HG03469 (cell line): ENCODE results near the gene BAG5.
"Not testable (repeated sequence)": the region's sequence is repeated elsewhere in the genome, so short reads cannot be mapped to it uniquely, and the experiment has no call there.

ENCODE experiments used
- ATAC-seq: cut with Tn5 transposase; IDR thresholded peaks from one replicate; pipeline ENCODE4 v1.9.1; 2021; ENCODE audit warnings: mild to moderate bottlenecking, moderate library complexity, moderate number of reproducible peaks; ENCODE audit not compliant: unreplicated experiment

Gene BAG5

DNA sequence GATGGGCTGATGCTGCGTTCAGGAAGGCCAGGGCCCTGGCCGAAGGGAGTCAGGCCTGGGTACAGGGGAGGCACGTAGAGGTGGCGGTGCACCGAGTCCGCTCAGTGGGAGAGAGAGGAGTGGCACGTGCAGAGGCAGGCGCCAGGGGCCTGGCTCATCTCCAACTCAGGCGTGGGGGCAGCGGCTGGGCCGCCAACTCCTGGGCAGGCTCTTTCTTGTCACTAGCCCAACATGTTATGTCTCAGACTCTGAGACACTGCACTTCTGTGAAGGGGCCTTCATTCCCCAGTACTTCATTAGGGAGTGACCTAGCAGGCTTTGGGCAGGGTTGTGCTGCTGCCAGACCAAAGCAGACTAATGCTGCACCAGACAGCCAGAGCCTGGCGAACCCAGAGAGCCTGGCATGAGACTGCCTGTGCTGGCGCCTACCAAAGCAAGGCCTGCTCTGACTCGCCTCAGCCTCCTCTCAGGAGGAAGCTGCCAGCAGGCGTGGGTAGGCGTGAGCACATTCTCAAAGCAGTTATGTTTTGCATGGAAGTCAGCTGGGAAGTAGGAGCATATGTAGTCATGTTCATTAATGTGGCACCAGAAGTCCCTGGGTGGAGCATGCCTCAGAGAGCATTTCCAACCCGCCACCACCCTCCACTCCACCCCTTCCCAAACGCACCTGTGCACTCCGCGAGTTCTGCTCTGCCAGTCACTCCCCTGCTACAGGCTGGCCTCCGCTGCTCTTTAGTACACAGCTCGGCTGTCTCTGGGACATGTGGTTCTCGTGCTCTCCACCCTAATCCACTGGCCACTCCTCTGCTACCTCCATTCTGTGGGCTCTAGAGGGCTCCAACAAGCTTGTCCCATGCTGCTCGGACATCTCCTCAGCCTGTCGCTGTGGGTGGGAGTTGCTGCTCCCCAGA, 49.5 kb downstream of the BAG5 start:
- ATAC-seq, result no peak

DNA sequence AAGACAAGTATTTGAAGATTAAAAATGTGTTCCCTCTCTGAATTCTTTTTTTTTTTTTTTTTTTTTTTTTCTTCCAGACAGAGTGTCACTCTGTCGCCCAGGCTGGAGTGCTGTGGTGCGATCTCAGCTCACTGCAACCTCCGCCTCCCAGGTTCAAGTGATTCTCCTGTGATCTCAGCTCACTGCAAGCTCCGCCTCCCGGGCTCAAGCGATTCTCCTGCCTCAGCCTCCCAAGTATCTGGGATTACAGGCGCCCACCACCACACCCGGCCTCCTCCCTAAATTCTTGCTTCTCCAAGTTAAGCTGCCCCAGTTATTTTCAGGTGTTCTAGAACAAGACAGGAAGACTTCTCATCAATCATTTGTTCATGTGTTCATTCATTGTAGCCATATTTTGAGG, 50.3 kb downstream of the BAG5 start:
- ATAC-seq, result not testable (repeated sequence)

DNA sequence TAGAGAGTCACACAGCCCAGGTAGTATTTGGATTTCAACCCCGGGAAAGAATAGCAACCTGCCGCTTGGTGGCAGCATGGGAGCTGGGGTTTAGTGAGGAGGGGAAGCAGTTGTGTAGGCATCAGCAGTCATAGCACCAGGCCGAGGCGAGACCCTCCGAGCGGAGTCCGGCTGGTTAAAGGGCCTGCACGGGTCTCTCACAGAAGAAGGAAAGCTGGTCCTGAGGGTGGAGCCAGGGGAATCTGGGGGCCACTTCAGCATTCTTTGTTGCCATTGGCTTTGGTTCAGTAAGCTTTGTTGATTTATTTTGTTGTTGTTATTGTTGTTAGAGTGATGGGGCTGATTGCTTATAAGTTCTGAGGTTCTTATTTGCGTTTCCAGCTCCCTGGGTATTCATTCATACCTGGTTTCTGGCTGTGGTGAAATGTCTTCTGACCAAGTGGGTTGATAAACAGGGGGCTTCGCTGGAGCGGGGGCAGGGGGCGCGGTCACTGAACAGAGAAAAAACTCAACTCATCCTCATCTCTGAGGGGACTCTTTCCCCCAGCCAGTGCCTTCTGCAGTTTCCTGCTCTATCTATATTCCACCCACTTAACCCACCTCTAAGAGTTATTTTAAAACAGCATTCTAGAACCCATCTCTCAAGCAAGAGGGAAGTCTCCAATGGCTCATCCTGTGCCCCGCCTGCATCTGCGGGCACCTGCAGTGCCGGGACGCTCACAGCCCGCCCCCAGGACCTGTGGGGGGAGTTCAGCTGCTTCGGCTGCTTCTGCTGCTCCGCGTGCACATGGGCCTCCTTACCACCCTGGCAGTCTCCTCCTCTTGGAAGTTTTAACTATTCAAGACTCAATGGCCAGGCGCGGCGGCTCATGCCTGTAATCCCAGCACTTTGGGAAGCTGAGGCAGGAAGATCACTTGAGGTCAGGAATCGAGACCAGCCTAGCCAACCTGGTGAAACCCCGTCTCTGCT, 51.4 kb downstream of the BAG5 start:
- ATAC-seq, result no peak

DNA sequence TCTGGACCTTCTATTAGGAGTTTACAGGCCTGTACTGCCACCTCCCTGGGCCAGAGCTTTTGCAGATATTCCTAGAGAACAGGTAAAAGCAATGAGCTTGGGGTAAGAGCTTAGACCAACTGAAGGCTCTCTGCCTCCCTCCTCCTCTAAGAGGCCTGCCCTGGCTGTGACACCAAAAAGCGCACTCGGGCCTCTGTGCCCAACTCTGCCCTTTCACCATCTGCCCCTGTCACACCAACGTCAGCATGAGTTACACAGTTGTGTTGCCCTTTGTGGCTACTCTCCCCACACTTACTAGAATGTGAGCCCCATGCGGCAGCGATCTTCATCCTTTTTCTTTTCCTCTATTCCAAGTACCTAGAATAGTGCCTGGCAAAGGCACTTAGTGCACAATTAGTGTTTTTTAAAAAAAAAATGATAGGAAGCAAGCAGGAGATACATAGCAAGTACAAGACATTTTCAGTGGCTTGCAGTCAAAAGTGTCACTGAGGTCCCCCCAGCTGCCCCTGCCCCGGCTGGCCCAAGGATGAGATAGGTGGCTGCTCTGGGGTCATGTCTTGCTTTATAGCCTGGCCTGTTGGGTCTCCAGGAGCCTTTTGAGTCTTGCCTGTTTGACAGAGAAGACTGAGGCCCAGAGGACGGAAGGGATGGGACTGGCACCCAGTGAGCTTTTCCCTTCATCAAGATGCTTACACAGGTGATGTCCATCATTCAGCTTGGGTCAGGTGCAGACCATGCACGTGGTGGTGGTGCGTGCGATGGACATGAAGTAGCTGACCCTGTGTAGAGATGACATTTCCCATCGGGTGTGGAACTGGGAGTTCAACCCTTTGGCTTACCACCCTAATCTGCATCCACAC, 52.4 kb downstream of the BAG5 start:
- ATAC-seq, result no peak

DNA sequence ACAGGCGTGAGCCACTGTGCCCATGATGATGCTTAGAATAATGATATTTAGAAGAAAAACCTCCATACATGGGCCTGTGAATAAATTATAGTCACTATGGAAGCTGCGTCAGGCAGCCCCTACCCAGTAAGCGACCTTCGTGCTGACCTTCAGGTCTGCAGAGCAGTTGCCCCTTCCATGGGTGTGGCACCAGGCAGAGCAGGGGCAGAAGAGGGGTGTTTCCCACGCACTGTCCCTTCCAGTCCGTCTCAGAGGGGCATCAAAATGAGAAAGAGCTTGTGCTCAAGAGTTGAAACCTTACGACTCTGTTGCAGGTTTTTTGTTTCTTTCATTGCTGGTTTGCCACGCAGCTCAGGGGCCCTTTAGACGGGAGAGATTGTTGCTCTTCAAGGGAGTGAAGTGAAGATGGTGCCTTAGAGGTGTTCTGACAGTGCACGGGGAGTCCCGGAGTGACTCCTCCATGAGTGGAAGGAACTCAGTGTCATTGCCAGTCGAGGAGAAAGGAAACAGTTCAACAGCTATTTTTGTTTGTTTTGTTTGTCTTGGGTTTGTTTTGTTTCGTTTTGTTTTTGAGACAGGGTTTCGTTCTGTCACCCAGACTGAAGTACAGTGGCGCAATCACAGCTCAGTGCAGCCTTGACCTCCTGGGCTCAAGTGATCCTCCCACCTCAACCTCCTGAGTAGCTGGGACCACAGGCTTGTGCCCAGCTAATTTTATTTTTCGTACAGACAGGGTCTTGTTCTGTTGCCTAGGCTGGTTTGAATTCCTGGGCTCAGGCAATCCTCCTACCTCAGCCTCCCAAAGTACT, 53.7 kb downstream of the BAG5 start:
- ATAC-seq, result no peak

DNA sequence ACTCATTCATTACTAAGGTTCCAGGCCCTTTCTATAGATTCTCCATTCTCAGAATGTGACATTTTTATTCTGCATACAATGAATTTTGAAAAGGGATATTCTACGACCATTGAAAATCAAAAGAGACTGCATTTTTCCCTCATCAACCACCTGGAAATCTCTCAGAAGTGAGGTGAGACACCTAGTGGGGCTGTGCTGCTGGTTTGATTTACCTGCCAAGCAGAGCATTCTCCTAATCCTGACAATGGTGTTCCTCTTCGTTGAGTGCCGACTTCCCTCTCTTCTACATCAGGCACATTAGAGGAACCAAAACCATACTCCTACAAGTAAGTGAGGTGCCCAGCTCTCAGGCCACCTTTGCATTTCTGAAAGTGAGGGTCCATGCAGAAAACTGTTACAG, 54.7 kb downstream of the BAG5 start:
- no peak for ATAC-seq
